Hematopoietic multipotent progenitor cell (in vitro differentiated cells): ENCODE measurements around the gene NEK6. TPM values are rescaled to one million over a fixed set of nuclear protein-coding genes. Genes with fewer than 3 reads are reported as not detected.

Source experiments
- DNase-seq, 3 donors: peaks; one replicate each; pipeline ENCODE4 v3.0.0-alpha.2; 2011 to 2015; ENCODE audit warnings: low read depth in 2 of 3, low spot score in 2 of 3
- total RNA-seq: library from RNA; depleted of rRNA; stranded (reverse); fragments of >200 nt; gene quantifications from one replicate; pipeline ENCODE4 v1.2.3, GENCODE V29; 2012

The NEK6 gene
- total RNA-seq, 1 donor, result 22.6 TPM

DNA sequence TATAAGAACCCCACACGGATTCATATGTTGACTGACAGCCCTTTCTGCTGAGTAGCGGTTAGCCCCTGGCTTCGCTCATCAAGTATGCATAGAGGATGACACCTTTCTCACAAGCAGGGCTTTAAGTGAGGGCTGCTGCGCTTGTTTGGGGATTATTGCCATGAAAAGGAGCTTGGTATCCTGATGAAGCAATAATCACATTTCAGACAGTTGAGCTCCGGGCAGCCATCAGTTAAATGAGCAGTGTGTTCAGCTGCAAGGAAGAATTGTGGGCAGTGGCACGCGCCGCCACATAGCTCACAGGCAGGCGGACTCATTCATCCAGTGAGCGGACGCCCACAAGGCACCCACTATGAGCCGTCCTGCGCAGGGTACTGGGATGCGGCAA, 77.6 kb downstream of the NEK6 start:
- DNase-seq, result no peak

DNA sequence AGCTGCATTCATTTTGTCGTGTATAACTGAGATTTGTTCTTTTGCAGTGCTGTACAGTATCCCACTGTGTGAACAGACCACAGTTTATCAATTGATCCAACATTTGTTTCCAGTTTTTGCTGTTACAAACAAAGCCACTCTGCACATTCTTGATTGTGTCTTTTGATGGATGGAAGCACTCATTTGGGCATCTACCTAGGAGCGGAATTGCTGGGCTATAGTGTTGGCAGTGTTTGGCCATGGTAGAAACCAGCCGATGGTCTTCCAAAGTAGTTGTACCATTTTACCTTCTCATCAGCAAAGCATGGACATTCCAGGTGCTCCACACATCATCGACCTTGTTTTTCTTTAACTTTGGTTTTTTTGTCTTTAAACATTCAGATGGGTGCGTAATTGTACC, 79.8 kb downstream of the NEK6 start:
- DNase-seq, result peak in 1 of 3 donors; percentile 18

DNA sequence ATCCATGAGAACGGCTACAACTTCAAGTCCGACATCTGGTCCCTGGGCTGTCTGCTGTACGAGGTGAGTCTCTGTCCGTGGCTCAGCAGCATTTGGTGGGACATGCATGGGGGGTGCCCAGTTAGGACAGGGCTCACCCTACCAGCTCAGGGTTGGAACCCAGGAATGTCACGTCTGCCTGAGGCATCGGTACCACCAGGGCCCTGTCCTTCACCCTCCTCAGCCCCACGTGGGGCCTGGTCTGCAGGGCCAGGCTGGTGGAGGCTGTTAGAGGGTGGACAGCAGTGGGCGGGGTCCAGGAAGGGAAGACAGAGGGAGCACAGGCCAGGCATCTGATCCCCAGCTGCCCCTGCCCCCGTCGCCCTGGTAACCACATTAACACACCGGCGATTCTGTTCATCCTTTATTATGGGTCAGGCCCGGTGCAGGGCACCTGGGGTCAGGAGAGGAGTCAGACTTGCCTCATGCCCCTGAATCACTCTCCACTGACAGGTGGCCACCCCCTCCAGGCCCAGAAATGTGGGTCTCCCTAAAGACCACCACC, 81.9 kb downstream of the NEK6 start:
- DNase-seq, result no peak

DNA sequence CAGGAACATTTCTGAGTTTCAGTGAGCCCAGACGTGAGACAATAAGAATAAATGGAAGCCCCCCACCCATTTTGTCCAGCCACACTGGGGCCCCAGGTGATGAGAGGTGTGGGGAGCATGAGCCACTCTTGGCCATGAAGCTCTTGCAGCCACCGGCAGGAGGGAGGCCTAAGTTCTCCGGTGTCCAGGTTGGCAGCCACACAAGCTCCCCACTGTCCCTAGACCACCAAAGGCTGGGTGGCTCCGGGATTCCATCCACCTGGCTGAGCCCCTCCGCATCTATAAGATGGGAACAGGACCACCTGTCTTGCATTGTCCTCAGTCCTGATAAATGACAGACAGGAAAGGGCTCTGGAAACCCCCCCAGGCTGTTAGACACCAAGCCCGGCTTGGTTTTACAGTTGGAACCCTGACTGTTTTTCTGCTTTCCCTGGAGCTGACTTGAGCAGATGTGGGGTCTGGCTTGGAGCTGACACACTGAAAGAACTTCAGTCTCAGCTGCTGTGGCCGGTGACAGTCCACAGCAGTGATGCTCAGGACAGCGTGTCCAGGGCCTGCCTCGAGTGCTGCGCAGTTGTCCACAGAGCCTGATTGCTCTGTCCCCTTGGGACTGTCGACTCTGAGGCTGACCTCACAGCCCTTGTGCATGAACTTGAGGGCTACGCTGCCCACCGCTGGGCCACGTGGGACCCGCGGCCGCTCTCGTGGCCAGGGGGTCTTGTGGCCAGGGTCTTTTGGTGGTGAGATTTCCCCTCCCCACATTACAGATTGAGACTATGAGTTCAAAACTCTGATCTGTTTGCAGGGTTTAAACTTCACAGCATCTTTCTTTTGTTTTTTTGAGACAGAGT, 82.7 kb downstream of the NEK6 start:
- DNase-seq, result no peak

DNA sequence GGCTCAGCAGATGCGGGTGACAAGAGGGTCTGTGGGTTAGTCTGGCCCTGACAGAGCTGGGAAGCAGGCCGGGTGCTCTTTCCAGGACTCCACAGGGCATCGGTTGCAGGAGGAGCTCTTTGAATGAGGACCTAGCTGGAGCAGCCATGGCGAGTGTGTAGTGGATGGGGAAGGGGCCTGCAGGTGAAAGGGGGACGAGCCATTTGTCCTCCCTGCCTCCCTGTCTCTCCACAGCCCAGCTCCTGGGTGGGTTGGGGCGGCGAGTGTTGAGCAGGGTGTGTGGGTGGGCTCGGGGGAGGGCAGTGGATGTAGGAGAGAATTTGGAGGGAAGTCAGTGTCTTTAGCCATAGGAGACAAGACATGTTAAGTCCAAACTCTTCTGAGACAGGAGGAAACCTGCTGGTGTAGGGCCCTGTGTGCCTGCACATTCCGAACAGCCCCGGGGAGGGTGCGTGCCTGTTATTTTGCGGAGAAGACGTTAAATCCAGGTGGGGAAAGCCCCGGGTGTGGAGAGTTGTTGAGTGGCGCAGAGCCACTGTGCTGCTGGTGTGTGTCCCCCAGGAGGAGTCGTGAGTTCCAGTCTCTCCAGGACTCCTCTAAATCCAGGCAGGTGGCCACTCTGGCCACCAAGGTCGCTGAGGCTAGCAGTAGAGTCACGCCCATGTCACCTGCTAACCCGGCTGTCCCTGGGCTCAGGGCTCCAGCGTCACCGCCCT, 83.9 kb downstream of the NEK6 start:
- no peak for DNase-seq

DNA sequence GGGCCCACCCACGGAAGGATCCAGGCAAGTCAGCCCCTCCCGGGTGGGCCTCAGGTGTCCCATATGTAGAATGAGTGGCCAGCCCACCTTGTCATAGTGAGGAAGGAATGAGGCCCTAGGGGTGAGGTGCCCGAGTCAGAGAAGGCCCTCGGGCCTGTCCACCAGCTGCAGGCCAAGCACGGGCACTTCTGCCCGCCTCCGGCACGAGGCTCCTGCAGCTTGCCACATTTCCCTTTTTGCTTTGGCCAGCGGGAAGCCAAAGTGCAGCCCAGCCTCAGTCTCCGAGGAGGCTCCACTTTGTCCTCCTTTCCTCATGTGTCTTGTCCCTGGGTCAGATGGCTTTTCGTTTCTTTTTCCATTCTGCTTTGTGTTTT, 84.6 kb downstream of the NEK6 start:
- DNase-seq, result no peak

DNA sequence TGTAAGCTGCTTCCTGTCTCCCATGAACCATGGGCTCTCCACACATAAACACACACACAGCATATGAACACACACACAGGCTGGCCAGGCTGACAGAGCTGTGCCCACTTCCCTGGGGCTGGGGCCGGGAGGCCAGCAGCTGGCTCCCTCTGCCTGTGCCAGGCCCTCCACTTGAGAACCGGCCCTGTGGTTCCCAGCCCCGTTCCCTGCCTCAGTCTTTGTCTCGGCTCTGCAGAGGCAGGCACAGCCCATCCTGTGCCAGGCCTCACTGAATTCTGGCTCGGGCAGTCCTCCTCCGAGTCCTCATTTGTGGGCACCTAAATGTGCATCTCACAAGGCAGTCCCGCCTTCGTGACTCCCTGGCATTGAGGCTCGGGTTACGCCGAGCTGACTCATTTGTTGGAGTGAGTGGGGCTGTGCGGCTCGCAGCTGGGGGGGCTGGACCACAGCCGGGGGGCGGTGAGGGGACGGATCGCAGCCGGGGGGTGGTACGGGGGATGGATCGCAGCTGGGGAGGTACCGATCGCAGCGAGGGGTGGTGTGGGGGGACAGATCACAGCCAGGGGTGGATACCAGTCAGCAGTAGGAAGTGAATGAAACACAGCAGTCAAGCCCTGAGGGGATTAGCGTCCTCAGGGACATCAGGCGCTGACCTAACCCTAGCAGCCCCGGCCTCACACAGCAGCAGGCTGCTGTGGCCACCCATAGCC, 85.2 kb downstream of the NEK6 start:
- DNase-seq, result no peak

DNA sequence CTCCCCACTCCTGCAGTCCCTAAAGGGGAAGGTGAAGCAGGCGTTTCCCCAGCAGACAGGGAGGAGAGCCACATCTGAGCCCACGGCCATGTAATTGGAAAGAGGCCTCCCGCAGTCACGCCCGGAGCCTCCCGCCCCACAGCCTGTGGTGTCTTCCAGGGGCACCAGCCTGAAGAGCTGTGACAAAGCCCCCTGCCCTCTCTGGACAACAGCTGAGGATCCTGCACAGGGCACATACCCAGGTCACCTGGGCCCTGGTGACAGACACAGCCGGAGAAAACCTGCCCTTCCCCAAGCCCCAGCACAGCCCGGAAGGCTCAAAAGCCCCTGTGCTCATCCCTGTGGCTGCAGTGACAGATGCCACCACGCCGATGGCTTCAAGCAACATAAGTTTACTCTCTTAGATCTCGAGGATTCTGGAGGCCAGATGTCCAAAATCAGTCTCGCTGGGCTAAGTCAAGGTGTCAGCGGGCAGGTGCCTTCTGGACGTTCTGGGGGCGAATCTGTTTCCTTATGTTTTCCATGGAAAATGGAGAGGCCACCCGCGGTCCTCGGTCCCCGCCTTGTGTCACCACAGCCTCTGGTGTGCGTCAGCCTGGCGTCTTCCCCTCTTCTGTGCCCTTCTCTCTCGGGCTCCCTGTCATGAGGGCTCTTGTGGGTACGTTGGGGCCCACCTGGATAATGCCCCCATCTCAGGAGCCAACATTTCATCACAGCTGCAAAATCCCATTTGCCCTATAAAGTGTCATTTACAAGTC, 86.0 kb downstream of the NEK6 start:
- no peak for DNase-seq

DNA sequence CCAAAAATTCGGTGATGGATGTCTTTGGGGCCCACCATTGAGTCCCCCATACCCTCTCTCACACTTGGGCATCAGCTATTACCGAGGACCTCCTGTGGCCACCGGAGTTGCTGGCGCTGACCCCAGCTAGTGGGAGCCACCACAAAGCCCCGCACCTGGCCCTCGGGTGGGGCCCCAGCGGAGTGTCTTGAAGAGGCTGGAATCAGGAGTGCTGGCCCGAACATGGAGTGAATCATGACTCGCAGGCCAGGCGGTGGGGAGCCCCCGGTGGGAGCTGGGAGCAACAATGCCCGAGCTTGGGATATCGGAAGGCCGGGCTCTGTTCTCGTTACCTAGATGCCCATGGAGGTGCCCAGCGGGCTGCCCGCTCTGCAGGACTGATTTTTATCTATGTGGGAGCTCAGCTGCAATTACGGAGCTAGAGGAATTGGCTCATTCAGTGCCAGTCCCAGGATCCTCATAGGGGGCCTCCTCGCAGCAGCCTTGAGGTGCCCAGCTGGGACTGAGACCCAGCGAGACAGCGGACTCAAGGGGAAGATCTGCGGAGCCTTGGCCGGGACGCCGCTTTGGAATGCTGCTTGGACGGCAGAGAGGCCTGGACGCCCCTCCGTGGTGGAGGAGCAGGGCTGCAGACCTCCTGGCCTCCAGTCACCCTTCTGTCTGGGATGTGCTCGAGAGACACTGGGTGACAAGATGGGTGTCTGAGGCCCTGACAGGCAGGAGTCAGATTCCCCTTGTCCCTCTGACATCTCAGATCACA, 86.7 kb downstream of the NEK6 start:
- no peak for DNase-seq

DNA sequence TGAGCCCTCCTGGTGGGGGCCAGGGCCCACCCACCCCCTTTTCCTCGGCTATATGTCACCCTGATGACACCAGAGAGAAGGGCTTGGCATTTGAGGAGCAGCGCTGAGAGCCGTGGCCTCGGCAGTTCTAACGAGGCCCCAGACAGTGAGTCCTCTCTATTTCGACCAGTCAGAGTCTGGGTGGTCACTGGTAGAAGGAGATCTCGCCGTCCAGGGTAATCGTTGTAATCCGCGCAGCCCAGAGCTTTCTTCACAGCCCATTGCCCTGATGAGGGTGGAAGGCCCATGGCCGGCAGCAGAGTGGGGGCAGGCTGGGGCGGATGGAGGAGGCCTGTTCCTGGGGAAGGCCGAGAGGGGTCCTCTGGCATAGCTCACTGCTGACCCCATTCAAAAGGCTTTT, 87.3 kb downstream of the NEK6 start:
- DNase-seq, result no peak

DNA sequence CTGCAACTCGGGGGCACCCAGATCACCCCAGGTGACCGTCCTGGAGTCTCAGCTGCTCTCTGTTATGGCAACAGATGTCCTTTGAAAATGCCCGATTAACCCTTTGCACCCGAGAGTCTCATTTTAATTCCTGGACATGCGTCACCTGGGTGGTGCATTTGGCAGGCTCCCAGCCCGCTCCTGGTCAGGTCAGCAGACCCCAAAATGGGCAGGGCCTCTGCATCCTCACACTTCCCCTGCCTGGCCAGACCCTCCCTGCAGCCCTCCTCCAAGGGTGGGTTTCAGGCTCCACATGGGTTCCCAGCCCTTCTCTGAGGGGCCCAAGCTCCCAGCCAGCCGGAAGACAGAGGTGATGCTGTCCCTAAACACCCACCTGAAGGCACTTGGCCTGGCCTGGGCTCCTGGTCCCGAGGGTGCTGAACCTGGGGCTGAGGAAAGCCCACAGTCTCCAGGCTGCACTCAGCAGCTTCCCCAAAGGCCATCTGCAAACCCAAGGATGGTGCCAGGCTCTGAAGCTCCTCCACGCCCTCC, 88.1 kb downstream of the NEK6 start:
- DNase-seq, result no peak

DNA sequence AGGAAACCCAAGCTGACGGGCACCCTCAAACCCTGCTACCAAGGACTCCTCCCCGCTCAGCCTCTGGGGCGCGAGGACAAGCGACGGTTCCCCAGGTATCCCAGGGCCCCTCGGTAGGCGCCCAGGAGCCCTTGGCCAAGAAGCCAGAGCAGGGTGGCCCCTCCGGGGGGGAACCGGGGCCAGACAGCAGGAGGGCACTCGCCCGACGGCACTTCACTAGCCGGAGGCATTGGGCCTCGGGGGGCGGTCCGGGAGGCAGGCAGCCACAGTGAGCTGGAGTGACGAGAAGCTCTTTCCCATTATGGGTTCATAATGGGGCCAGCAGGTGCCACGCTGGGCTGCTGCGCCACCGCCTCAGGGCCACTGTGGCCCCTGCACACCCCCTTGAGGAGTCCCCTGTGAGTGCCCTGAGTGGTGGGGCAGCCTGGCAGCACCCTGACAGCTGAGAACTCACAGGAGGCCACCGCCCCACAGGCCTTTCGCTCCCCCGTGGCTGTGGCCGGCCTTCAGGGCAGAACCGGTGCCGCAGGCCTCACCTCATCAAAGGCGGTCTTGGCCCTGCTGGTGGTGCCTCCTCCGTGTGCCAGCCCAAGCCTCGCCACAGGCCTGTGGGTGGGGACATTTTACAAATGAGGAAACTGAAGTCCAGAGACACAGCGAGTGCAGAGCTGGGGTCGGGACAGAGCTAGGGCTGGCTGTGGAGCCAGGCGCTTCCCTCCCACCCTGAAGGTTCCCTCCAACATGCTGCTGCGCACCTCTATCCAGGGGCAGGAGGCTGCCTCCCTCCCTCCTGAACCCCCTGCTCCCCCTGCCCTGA, 88.8 kb downstream of the NEK6 start:
- DNase-seq, result no peak

DNA sequence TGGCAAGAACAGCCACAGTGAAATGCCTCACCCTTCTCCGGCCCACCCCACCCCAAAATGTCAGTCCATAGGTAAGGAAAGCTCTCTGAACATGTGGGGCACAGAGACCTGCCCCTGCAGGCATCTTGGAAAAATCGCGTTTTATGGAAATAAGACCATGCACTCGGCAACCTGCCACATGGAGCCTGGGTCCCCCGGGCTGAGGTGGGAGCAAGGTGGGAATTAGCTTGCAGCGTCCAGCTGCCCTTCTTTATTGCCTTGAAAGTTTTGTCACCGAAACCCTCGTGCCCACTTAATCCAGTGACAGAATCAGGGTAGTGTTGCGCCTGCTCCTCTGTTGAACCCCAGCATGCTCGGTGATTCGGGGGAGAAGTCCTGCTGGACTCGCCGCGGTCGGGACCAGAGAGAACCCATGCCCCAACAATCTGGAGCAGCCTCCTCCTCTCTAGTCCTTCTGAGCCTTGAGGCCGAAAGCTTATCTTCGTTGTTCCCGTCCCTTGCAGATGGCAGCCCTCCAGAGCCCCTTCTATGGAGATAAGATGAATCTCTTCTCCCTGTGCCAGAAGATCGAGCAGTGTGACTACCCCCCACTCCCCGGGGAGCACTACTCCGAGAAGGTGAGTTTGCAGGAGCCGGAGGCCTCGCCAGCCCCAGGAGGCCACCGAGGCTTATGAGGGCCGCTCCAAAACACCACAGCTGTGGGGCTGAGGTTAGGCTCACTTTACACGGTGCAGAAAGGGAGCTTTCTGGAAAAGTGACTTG, 89.6 kb downstream of the NEK6 start:
- DNase-seq, result no peak

DNA sequence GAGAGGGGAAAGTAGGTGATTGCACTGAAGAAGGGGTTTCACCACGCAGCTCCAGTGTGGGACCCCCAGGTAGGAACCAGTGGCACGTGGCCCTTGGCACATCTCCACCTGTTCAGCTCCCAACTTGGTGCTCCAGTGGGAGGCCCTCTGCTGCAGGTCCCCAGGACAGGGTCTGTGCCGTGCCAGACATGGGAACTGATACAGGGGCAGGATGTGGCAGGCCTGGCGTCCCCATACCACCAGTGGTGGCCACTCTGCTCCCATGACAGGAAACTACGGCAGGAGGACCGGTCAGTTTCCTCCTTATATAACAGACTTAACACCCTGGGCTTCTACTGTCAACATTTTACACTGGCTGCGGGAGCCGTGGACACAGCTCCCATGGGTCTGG, 90.2 kb downstream of the NEK6 start:
- DNase-seq, result no peak

DNA sequence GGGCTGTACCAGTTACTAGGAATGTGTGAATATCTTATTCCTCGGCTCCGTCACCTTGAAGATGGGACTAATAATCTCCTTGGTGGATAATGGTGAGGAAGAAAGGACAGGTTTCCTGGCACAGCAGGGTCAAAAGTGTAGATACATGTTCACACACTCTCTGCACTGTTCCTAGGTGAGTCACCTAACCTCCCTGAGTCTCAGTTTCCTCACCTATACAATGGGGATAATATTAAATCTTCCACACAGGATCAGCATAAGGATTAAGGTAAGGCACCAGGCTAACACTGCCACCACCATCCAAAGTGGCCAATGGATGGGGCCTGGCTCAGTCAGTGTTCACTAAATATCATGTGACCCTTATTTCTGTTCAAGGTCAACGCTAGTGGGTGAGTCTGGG, 90.6 kb downstream of the NEK6 start:
- no peak for DNase-seq

DNA sequence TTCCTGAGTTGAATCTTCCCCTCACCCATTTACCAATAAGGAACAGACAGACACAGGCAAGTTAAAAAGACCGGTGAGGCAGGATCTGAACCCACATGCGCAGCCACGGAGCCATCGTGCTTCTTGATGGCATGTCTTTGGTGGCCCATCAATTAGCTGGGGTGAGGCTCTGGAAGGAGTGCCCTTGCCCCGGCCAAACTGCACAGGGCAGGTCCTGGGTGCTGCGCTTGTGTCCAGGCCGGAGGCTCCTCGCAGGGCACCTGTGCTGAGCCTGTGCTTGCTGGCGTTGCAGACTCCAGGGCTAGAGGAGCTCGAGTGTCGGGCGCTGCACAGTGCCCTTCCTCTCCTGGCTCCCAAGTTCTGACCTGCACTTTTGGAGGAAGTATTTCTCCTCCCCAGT, 91.1 kb downstream of the NEK6 start:
- DNase-seq, result no peak

DNA sequence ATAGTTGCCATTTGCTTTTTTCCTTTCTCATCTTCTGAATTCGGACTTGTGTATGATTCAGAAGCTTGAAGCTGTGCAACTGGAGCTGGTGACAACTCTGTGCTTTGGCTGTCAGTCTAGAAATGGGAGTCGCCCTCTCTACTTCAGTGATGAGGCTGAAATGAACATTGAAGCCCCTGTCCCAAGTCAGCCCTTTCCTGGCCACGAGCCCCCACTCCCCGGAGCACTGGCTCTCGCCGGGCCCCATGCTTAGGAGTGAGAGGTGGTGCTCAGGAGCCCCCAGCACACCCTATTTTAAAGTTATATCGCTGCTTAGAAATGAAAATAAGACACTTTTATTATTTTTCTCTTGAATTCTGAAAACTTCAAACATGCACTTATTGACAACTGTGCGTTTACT, 91.5 kb downstream of the NEK6 start:
- DNase-seq, result no peak
